ENCODE results near the gene USF1. TPM values are rescaled to one million over a fixed set of nuclear protein-coding genes. Genes with fewer than 3 reads are reported as not detected.

USF1 gene
- total RNA-seq, 1 donor from 2014 or later = 70.1 TPM

- Mint-ChIP-seq H3K36me3 (ENCODE audit: low read depth, unreplicated experiment) (peaks cover 11% of the 10 kb centered on the region), H3K4me3 (ENCODE audit: unreplicated experiment) (no peak within 1 kb of the TSS), H3K9me3 (ENCODE audit: unreplicated experiment) (no peaks in the 10 kb centered on the region), H3K27ac (ENCODE audit: unreplicated experiment) (no peak within 1 kb of the TSS), H3K27me3 (ENCODE audit: low read depth, unreplicated experiment) (peaks cover 8% of the 10 kb centered on the region), H3K4me1 (ENCODE audit: low read depth, unreplicated experiment) (peaks cover 18% of the 10 kb centered on the region)
- Histone ChIP-seq H3K4me1 (ENCODE audit: insufficient read depth, low read length) (no peaks in the 10 kb centered on the region), H3K79me2 (ENCODE audit: insufficient read depth, low read length) (no peaks in the 10 kb centered on the region), H4K20me1 (ENCODE audit: insufficient read depth, low read length) (no peaks in the 10 kb centered on the region), H3K4me3 (ENCODE audit: insufficient read depth, low read depth, low read length) (no peak within 1 kb of the TSS), H2AFZ (ENCODE audit: low read depth, low read length) (no peak within 1 kb of the TSS), H3K9me3 (ENCODE audit: insufficient read depth, low read depth, low read length) (no peaks in the 10 kb centered on the region), H3K4me2 (ENCODE audit: low read length) (no peak within 1 kb of the TSS), H3K9ac (ENCODE audit: low read length) (no peak within 1 kb of the TSS), H3K27ac (ENCODE audit: low read depth, low read length) (no peak within 1 kb of the TSS), H3K36me3 (ENCODE audit: insufficient read depth, low read length) (no peaks in the 10 kb centered on the region), H3K27me3 (ENCODE audit: insufficient read depth, low read length) (no peaks in the 10 kb centered on the region)
- TF ChIP-seq CTCF (IDR thresholded peaks at IDR 0.05; ENCODE audit: insufficient read depth, low read depth, low read length) (no peak), EZH2 (IDR thresholded peaks at IDR 0.05; ENCODE audit: insufficient read depth, low read length) (no peak)
- FAIRE-seq (no peak), DNase-seq (ENCODE audit: low read depth) (no peak)
Measured at GRCh38 chr1:161069731-161070270, 24.0 kb upstream of the USF1 start, which contains the start of gene ARHGAP30. ARHGAP30 (minus strand) TSS chr1:161069891; CDS start chr1:161069624, 267 bp downstream.

DNA sequence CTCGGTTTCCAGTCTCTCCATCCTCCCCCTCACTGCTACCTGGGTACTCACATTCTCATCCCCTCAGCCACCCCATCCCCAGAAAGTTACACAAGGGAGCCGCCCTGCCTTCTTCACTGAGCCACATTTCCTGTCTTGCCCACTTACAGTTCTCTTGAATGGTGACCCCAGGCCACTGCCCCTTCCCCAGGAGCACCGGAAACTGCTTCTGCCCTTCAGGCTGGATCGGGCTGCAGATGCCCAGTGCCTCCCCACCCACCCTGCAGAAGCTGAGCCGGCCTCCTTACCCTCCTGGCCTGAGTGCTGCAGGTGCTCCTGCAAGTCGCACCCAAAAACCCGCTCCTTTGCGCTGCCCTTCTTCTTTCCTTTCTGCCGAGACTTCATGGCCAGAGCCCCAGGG lies 23.5 kb upstream of the USF1 start:
- H3K36me3 ChIP-seq (ENCODE audit: insufficient read depth, low read length) = no peaks in the 10 kb centered on the region
- Mint-ChIP-seq H3K36me3 (ENCODE audit: low read depth, unreplicated experiment) (peaks cover 8% of the 10 kb centered on the region), H3K9me3 (ENCODE audit: unreplicated experiment) (no peaks in the 10 kb centered on the region), H3K4me3 (ENCODE audit: unreplicated experiment) (no peak overlapping the region), H3K27ac (ENCODE audit: unreplicated experiment) (no peak overlapping the region), H3K27me3 (ENCODE audit: low read depth, unreplicated experiment) (peaks cover 11% of the 10 kb centered on the region), H3K4me1 (ENCODE audit: low read depth, unreplicated experiment) (peaks cover 13% of the 10 kb centered on the region)
- no peak for DNase-seq (ENCODE audit: low read depth)
- no peaks in the 10 kb centered on the region for H3K4me1 ChIP-seq (ENCODE audit: insufficient read depth, low read length)
- H2AFZ ChIP-seq (ENCODE audit: low read depth, low read length) = no peak overlapping the region
- H3K27me3 ChIP-seq (ENCODE audit: insufficient read depth, low read length) = no peaks in the 10 kb centered on the region
- no peak overlapping the region for H3K4me2 ChIP-seq (ENCODE audit: low read length)
- H3K27ac ChIP-seq (ENCODE audit: low read depth, low read length) = no peak overlapping the region
- TF ChIP-seq EZH2 (IDR thresholded peaks at IDR 0.05; ENCODE audit: insufficient read depth, low read length) (no peak), CTCF (IDR thresholded peaks at IDR 0.05; ENCODE audit: insufficient read depth, low read depth, low read length) (no peak)
- no peak overlapping the region for H3K4me3 ChIP-seq (ENCODE audit: insufficient read depth, low read depth, low read length)
- no peak for FAIRE-seq
- H3K79me2 ChIP-seq (ENCODE audit: insufficient read depth, low read length) = no peaks in the 10 kb centered on the region
- H4K20me1 ChIP-seq (ENCODE audit: insufficient read depth, low read length) = no peaks in the 10 kb centered on the region
- no peak overlapping the region for H3K9ac ChIP-seq (ENCODE audit: low read length)
- no peaks in the 10 kb centered on the region for H3K9me3 ChIP-seq (ENCODE audit: insufficient read depth, low read depth, low read length)

Data from astrocyte (in vitro differentiated cells and primary cell).